K562 treated with DMSO at 1 percent for 4 hours (cell line): ENCODE data around the gene SCAMP4. TPM values are rescaled to one million over a fixed set of nuclear protein-coding genes. Genes with fewer than 3 reads are reported as not detected.

Source experiments
- total RNA-seq: library from RNA; unstranded; fragments of 300-600 nt; gene quantifications from 2 replicates; pipeline ENCODE4 v1.2.3, GENCODE V29; 2022; ENCODE audit not compliant: insufficient read depth

The SCAMP4 gene, protein sequence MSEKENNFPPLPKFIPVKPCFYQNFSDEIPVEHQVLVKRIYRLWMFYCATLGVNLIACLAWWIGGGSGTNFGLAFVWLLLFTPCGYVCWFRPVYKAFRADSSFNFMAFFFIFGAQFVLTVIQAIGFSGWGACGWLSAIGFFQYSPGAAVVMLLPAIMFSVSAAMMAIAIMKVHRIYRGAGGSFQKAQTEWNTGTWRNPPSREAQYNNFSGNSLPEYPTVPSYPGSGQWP
- 54.0 and 61.0 TPM in 2 replicates for total RNA-seq

DNA sequence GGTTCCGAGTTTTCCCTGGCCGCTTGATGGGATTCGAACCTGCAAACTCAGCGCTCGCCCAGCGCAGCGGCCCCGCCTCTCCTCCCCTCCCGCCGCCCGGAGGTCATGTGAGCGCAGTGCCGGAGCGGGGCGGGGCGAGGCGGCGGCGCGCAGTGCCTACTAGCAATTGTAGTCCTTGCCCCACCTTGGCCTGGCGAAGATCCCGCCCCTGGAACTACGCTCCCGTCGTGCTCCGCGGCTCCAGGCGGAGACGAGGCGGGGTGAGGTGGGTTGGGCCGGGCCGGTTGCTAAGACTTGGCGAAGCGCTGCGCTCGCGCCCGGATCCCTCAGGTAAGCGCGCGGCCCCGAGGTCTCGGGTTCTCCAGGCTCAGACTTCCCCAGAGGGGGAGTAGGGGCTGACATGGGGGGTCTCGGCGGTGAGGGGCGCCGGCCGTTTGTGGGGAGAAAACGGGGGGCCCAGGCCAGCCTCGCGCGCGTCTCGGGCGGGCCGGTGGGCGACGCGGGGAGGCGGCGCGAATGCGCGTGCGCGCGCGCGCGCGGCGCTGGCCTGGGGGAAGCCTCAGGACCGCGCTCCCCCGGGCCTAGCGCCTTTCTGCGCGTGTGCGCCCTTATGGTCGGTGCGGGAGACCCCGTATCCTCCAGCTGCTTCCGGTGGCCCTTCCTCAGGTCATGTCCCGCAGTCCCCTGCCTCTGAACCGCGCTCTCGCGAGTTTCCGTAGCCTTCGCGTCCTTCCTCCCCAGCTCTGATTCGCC is at the start of gene SCAMP4, which contains the start of gene ADAT3:
SCAMP4 (plus strand) TSS at position 290 of the 753 bp plus-strand sequence. CDS start 9,621 bp downstream, outside the sequence.
ADAT3 (plus strand) TSS at position 290 of the 753 bp plus-strand sequence. CDS start 6,649 bp downstream, outside the sequence.

DNA sequence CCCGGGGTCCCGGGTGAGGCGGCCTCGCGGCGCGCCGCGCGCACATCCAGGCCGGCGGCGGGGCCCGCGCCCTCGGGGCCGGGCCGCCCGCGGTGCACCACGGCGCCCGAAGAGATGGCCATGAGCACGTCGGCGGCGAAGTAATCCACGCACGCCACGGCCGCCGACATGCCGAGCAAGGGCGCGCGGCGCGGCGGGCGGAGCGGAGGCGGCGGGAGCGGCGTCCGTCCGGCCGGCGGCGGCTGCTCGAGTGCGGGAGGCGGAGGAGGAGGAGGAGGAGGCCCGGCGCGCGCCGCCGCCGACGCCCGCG is 41.9 kb upstream of the SCAMP4 start, which contains the start of gene KLF16:
KLF16 (minus strand) TSS at position 252 of the 310 bp plus-strand sequence; CDS start at position 170, 82 bp downstream.

DNA sequence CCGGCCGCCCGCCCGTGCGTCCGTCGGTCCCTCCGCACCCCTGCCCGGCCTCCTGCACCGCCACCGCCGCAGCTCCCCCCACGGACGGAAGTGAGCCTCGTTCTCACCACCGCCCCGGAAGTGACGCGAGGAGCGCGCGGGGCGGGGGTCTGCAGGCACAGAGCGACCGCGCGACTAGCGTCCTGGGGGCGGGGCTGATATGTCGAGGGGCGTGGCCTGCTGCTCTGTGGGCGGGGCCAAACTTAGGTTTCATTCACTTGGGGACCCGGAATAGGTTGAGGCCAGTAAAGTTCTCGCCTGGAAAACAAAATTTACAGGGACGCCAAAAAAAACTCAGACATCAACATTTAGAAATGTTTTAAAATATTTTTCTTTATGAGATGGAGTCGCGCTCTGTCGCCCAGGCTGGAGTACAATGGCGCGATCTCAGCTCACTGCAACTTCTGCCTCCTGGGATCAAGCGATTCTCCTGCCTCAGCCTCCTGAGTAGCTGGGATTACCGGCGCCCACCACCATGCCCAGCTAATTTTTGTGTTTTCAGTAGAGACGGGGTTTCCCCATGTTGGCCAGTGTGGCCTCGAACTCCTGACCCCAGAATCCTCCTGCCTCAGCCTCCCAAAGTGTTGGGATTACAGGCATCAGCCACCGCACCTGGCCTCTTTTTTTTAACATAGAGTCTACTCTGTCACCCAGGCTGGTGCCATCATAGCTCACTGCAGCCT is 19.6 kb upstream of the SCAMP4 start, which contains the start of gene ABHD17A:
ABHD17A (minus strand) TSS at position 99 of the 722 bp plus-strand sequence. CDS start 3,930 bp downstream, outside the sequence.

DNA sequence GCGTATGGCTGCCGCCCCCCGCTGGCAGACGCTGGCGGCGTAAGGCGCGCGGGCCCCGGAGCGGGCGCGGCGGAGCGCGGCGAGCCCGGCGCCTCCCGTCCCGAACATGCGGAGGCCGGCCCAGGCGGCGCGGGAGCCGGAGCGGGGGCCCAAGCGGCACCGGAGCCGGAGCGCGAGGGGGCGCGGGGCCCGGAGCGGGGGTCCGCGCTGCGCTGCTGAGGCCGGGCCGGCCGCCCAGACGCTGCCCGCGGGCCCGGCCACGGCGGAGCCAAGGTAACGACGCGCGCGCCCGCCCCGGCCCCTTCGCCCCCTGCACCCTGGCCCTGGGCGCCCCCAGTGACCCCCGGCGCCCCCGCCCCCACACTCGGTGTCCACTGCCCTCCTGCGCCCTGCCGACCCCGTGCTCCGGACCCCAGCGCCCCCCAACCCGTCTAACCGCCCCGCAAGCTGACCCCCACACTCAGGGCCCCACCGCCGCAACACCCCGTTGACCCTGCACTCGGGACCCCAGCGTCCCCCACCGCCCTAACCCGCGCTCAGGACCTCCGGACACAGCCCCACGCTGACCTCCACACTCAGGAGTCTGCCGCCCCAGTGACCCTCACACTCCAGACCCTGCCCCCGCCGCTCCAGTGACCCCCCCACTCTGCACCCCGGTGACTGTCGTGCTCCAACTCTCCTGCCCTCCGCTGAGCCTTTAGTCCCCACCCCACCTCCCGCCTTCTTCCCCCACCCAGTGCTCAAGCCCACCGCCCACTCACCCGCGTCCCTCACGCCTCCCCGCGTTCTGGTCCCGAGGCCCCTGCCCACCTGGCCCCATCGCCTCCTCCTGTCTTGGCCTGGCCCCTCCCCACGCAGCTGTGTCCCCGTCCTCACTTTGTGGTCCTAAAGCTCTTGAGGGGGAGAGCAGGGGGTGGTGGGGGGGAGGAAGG is 36.2 kb downstream of the SCAMP4 start, which contains the start of gene CSNK1G2:
CSNK1G2 (plus strand) TSS at position 27 of the 932 bp plus-strand sequence. CDS start 28,601 bp downstream, outside the sequence.

Other genes starting within 250 kb of the SCAMP4 start
- gene ONECUT3, start 151.9 kb upstream of the SCAMP4 start, total RNA-seq, result not detected in 2 replicates
- gene ATP8B3, start 93.1 kb upstream of the SCAMP4 start, total RNA-seq, result 2.9 and 3.1 TPM in 2 replicates
- gene REXO1, start 56.9 kb upstream of the SCAMP4 start, total RNA-seq, result 29.2 and 37.3 TPM in 2 replicates
- 18.8 and 36.0 TPM in 2 replicates for gene KLF16, start 41.8 kb upstream of the SCAMP4 start, total RNA-seq
- gene ABHD17A, start 19.9 kb upstream of the SCAMP4 start, total RNA-seq, result 138 and 148 TPM in 2 replicates
- gene ADAT3, start within 50 bp of the SCAMP4 start, total RNA-seq, result 17.2 and 23.5 TPM in 2 replicates
- 70.6 and 94.9 TPM in 2 replicates for gene CSNK1G2, start 35.8 kb downstream of the SCAMP4 start, total RNA-seq
- 73.4 and 74.1 TPM in 2 replicates for gene BTBD2, start 110.3 kb downstream of the SCAMP4 start, total RNA-seq
- gene MKNK2, start 145.8 kb downstream of the SCAMP4 start, total RNA-seq, result 307 and 424 TPM in 2 replicates
- 9.4 and 12.8 TPM in 2 replicates for gene MOB3A, start 190.9 kb downstream of the SCAMP4 start, total RNA-seq
- 1.6 and 2.1 TPM in 2 replicates for gene IZUMO4, start 191.5 kb downstream of the SCAMP4 start, total RNA-seq
- 105 and 113 TPM in 2 replicates for gene AP3D1, start 246.2 kb downstream of the SCAMP4 start, total RNA-seq